ENCODE results near the gene MVB12B.

MVB12B gene

DNA sequence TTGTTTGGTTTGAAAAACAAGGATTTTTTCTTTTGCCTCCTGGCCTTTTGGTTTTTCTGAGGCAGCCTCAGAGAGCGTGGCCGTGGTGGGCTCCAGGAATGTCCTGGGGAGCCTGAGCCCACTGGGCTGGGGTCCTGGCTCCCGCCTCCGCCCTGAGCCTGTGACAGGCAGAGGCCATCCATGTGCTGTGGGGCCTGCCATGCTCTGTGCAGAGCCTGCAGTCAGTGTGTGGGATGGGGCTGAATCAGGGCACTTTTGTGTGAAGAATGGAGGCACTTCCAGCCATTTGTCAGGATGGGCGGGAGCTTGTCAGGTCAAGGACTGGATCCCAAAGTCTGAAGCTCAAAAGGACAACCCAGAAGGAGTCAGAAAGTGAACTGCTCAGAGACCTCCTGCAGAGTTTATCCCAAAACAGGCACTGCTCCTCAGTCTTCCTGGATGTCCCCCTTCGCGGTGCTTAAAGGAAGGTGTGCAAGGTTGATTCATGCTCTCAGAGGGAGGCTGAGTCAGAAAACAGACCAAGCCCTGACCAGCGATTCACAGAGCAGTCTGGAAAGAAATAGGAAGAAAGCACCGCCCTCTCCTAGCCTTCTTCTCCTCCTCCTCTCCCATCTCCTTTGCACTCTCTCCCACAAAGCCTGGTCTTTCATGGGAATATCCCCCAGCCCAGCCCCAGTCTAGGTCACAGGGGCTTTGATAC, 53.2 kb downstream of the MVB12B start:
- ATAC-seq (ENCODE audit: low read depth): peak; percentile 86

DNA sequence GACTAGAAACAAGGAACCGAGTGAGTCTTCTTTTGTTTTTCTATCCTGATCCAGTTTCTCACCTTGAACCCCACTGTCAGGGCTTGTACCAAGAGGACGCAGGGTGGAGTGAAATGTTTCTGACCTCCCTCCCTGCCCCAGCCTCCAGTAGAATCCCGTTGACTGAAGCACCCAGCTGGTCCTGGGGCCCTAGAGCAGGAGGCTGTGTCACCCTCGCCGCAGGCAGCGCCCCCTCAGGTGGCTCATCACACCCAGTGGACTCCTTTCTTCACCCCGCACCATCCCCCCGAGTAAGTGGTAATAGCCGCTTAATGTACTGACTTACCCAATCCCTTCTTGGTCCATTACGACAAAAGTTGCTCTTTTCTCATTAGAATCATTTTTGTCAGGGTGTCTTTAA, 53.8 kb downstream of the MVB12B start:
- Histone ChIP-seq H3K27ac (ENCODE audit: poor library complexity, severe bottlenecking) (no peak overlapping the region), H3K4me3 (ENCODE audit: severe bottlenecking) (no peak overlapping the region), H3K36me3 (ENCODE audit: low read depth) (no peaks in the 10 kb centered on the region), H3K27me3 (ENCODE audit: insufficient read depth, poor library complexity, severe bottlenecking) (no peaks in the 10 kb centered on the region), H3K4me1 (ENCODE audit: insufficient read depth, poor library complexity, severe bottlenecking) (peaks cover 9% of the 10 kb centered on the region), H3K9me3 (ENCODE audit: severe bottlenecking) (no peaks in the 10 kb centered on the region)
- ATAC-seq (ENCODE audit: low read depth) (no peak), DNase-seq (ENCODE audit: low spot score) (no peak)
- TF ChIP-seq, protein P1, sequence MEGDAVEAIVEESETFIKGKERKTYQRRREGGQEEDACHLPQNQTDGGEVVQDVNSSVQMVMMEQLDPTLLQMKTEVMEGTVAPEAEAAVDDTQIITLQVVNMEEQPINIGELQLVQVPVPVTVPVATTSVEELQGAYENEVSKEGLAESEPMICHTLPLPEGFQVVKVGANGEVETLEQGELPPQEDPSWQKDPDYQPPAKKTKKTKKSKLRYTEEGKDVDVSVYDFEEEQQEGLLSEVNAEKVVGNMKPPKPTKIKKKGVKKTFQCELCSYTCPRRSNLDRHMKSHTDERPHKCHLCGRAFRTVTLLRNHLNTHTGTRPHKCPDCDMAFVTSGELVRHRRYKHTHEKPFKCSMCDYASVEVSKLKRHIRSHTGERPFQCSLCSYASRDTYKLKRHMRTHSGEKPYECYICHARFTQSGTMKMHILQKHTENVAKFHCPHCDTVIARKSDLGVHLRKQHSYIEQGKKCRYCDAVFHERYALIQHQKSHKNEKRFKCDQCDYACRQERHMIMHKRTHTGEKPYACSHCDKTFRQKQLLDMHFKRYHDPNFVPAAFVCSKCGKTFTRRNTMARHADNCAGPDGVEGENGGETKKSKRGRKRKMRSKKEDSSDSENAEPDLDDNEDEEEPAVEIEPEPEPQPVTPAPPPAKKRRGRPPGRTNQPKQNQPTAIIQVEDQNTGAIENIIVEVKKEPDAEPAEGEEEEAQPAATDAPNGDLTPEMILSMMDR (IDR thresholded peaks at IDR 0.05; ENCODE audit: poor library complexity, severe bottlenecking): no peak

More for the DNA sequence above, 53.2 kb downstream of the MVB12B start:
- H3K36me3 ChIP-seq (ENCODE audit: low read depth): no peaks in the 10 kb centered on the region
- H3K27ac ChIP-seq (ENCODE audit: poor library complexity, severe bottlenecking): no peak overlapping the region
- H3K4me3 ChIP-seq (ENCODE audit: severe bottlenecking): no peak overlapping the region
- peaks cover 15% of the 10 kb centered on the region for H3K4me1 ChIP-seq (ENCODE audit: insufficient read depth, poor library complexity, severe bottlenecking)
- no peaks in the 10 kb centered on the region for H3K9me3 ChIP-seq (ENCODE audit: severe bottlenecking)
- TF ChIP-seq, protein P1 (IDR thresholded peaks at IDR 0.05; ENCODE audit: poor library complexity, severe bottlenecking): no peak
- no peaks in the 10 kb centered on the region for H3K27me3 ChIP-seq (ENCODE audit: insufficient read depth, poor library complexity, severe bottlenecking)
- DNase-seq (ENCODE audit: low spot score): no peak

DNA sequence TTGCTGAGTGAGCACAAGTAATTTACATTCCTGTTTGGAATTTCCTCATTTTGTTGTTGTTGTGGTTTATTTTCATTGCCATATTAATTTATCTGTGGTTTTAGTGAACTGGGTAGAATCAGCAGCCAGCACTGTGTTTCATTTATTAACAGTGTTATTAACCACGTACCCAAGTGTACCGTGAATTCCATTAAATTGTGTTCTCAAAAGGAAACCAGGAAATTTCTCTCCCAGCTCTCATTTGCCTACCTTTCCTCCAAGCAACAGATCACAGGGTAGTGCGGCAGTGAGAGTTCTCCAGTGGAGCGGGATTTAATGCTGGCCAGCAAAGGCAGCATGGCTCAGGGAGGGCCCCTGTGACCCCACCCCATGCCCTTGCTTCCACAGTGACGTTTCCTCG, 54.6 kb downstream of the MVB12B start:
- TF ChIP-seq, protein P1 (IDR thresholded peaks at IDR 0.05; ENCODE audit: poor library complexity, severe bottlenecking): no peak
- H3K4me1 ChIP-seq (ENCODE audit: insufficient read depth, poor library complexity, severe bottlenecking): peaks cover 1% of the 10 kb centered on the region
- H3K27ac ChIP-seq (ENCODE audit: poor library complexity, severe bottlenecking): no peak overlapping the region
- H3K36me3 ChIP-seq (ENCODE audit: low read depth): no peaks in the 10 kb centered on the region
- DNase-seq (ENCODE audit: low spot score) (no peak), ATAC-seq (ENCODE audit: low read depth) (no peak)
- H3K27me3 ChIP-seq (ENCODE audit: insufficient read depth, poor library complexity, severe bottlenecking): no peaks in the 10 kb centered on the region
- no peaks in the 10 kb centered on the region for H3K9me3 ChIP-seq (ENCODE audit: severe bottlenecking)
- H3K4me3 ChIP-seq (ENCODE audit: severe bottlenecking): no peak overlapping the region

DNA sequence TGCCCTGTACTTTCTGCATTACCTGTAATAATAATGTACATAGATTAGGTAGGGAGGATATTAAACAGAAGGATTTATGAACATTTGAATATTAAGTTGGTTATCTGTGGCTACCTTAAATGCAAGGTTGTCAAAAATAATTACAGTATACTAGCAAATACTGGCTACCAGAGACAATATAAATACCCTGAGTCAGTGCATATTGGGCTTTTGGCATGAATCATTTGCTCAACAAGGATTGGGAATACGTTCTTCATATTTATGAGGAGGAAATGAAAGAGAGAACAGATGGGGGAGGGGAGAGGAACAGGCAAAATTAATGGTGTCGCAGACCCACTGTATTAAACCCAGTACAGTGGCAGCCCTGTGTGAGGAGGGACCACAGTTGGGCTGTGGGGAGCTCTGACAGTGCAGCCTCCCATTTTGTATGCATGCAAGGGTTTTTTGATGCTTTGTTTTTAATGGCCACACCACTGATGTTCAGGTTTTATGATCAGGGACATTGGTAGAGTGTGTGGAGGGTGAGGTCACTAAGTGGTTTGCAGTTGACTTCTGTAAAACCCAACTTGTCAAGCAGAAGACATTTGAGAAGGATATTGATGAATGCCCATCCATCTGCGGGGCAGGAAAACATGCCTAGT, 56.9 kb downstream of the MVB12B start:
- H3K4me1 ChIP-seq (ENCODE audit: insufficient read depth, poor library complexity, severe bottlenecking): no peaks in the 10 kb centered on the region
- H3K27me3 ChIP-seq (ENCODE audit: insufficient read depth, poor library complexity, severe bottlenecking): no peaks in the 10 kb centered on the region
- DNase-seq (ENCODE audit: low spot score): no peak
- no peak overlapping the region for H3K27ac ChIP-seq (ENCODE audit: poor library complexity, severe bottlenecking)
- no peak for ATAC-seq (ENCODE audit: low read depth)
- no peak overlapping the region for H3K4me3 ChIP-seq (ENCODE audit: severe bottlenecking)
- no peaks in the 10 kb centered on the region for H3K36me3 ChIP-seq (ENCODE audit: low read depth)
- no peaks in the 10 kb centered on the region for H3K9me3 ChIP-seq (ENCODE audit: severe bottlenecking)
- TF ChIP-seq, protein P1 (IDR thresholded peaks at IDR 0.05; ENCODE audit: poor library complexity, severe bottlenecking): no peak

DNA sequence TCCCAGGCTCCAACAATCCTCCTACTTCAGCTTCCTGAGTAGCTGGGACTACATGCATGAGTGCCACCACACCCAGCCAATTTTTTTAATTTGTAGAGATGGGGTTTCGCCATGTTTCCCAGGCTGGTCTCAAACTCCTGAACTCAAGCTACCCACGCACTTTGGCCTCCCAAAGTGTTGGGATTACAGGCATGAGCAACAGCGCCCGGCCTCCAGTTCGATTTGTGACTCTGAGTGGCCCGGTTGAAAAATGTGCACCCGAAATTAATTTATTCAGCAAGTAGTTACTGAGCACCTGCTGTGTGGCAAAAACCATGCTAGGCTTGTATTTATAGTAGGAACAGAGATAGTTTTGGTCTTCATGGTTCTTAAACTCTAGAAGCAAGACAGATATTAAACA, 58.3 kb downstream of the MVB12B start:
- H3K27me3 ChIP-seq (ENCODE audit: insufficient read depth, poor library complexity, severe bottlenecking): no peaks in the 10 kb centered on the region
- H3K9me3 ChIP-seq (ENCODE audit: severe bottlenecking): no peaks in the 10 kb centered on the region
- DNase-seq (ENCODE audit: low spot score): no peak
- no peak overlapping the region for H3K27ac ChIP-seq (ENCODE audit: poor library complexity, severe bottlenecking)
- TF ChIP-seq, protein P1 (IDR thresholded peaks at IDR 0.05; ENCODE audit: poor library complexity, severe bottlenecking): no peak
- no peak overlapping the region for H3K4me3 ChIP-seq (ENCODE audit: severe bottlenecking)
- H3K36me3 ChIP-seq (ENCODE audit: low read depth): no peaks in the 10 kb centered on the region
- no peaks in the 10 kb centered on the region for H3K4me1 ChIP-seq (ENCODE audit: insufficient read depth, poor library complexity, severe bottlenecking)
- no peak for ATAC-seq (ENCODE audit: low read depth)

Measured in RWPE2 (cell line).